ENCODE measurements around the gene RPL18.

RPL18 gene

GRCh38 chr19:48645620-48646000, 26.6 kb upstream of the RPL18 start:
- no peak for DNase-seq (ENCODE audit: low read depth)
- no peak for TF ChIP-seq CTCF (IDR thresholded peaks at IDR 0.05; ENCODE audit: control insufficient read depth, insufficient read depth, low read depth, low read length, missing control alignments)
- peak overlapping the region; percentile 45 for H3K4me3 ChIP-seq (ENCODE audit: control insufficient read depth, low read depth, low read length)

DNA sequence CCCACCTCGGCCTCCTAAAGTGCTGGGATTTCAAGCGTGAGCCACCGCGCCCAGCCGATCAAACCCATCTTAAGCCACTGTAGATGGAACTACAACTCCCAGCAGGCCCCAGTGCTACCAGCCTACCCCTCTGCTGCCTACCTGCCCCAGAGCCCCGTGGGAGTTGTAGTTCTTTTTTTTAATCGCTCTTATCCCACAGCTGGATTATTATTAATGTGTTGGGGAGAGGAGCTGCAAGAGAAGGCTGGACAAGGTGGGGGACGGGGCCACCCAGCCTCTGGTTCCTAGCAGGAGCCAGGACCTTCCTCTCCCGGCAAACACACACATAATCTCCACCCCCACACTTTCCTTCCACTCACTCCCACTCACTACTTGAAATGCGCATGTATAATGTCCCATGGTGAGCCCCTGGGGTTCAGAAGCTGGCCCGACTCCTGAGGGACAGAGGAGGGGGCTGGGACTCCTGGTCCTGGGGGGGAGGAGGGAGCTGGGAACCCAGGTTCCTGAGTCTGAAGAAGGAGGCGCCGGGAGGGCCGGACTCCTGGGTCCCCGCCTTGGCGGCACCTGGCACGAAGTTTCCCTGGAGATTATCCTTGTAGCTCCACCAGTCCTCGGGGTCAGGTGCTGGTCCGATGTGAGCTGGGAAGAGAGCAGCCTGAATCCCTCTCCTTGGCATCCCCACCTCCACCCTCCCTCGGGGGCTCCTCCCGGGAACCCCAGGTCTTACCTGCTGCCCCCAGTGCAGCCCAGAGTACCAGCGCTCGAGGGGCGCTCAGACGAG, 26.1 kb upstream of the RPL18 start:
- no peak for TF ChIP-seq CTCF (IDR thresholded peaks at IDR 0.05; ENCODE audit: control insufficient read depth, insufficient read depth, low read depth, low read length, missing control alignments)
- DNase-seq (ENCODE audit: low read depth), result no peak
- peak overlapping the region; percentile 45; the same call in 1 of the 2 replicates for H3K4me3 ChIP-seq (ENCODE audit: control insufficient read depth, low read depth, low read length)

GRCh38 chr19:48644355-48644754, 25.4 kb upstream of the RPL18 start:
- no peak for DNase-seq (ENCODE audit: low read depth)
- no peak for TF ChIP-seq CTCF (IDR thresholded peaks at IDR 0.05; ENCODE audit: control insufficient read depth, insufficient read depth, low read depth, low read length, missing control alignments)
- no peak overlapping the region for H3K4me3 ChIP-seq (ENCODE audit: control insufficient read depth, low read depth, low read length)

- no peak overlapping the region for H3K4me3 ChIP-seq (ENCODE audit: control insufficient read depth, low read depth, low read length)
- TF ChIP-seq CTCF (IDR thresholded peaks at IDR 0.05; ENCODE audit: control insufficient read depth, insufficient read depth, low read depth, low read length, missing control alignments), result no peak
- no peak for DNase-seq (ENCODE audit: low read depth)
Measured at GRCh38 chr19:48642862-48643261, 23.9 kb upstream of the RPL18 start.

- TF ChIP-seq CTCF (IDR thresholded peaks at IDR 0.05; ENCODE audit: control insufficient read depth, insufficient read depth, low read depth, low read length, missing control alignments), result no peak
- no peak overlapping the region for H3K4me3 ChIP-seq (ENCODE audit: control insufficient read depth, low read depth, low read length)
- no peak for DNase-seq (ENCODE audit: low read depth)
Measured at GRCh38 chr19:48641850-48642249, 22.9 kb upstream of the RPL18 start.

- DNase-seq (ENCODE audit: low read depth), result no peak
- no peak overlapping the region for H3K4me3 ChIP-seq (ENCODE audit: control insufficient read depth, low read depth, low read length)
- no peak for TF ChIP-seq CTCF (IDR thresholded peaks at IDR 0.05; ENCODE audit: control insufficient read depth, insufficient read depth, low read depth, low read length, missing control alignments)
Measured at GRCh38 chr19:48639483-48640375, 20.8 kb upstream of the RPL18 start.
